IPS-NIHi7 (cell line): ENCODE data around the gene S1PR4.
"Not testable (repeated sequence)": the region's sequence is repeated elsewhere in the genome, so short reads cannot be mapped to it uniquely, and the experiment has no call there.

Experiments
- DNase-seq: peaks from one replicate; pipeline ENCODE4 v3.0.0; 2012; ENCODE audit warnings: mixed read lengths; ENCODE audit errors: extremely low spot score

The S1PR4 gene

GRCh38 chr19:3220576-3220975 lies 42.0 kb downstream of the S1PR4 start:
- DNase-seq, result no peak

GRCh38 chr19:3221576-3221975 lies 43.0 kb downstream of the S1PR4 start:
- DNase-seq, result not testable (repeated sequence)

GRCh38 chr19:3222709-3223108 lies 44.1 kb downstream of the S1PR4 start:
- DNase-seq, result no peak

GRCh38 chr19:3224346-3225168 lies 46.0 kb downstream of the S1PR4 start, which contains the start of gene CELF5:
TSS of gene CELF5 (plus strand) at chr19:3224661. CDS start at chr19:3224740, 79 bp downstream.
- DNase-seq, result peak; percentile 93

- DNase-seq, result no peak
Observed at GRCh38 chr19:3225169-3225485, 46.6 kb downstream of the S1PR4 start.

- DNase-seq, result no peak
Observed at GRCh38 chr19:3225677-3226093, 47.1 kb downstream of the S1PR4 start.

GRCh38 chr19:3227054-3227626 lies 48.6 kb downstream of the S1PR4 start:
- no peak for DNase-seq

- DNase-seq, result no peak
Observed at GRCh38 chr19:3229346-3229743, 50.8 kb downstream of the S1PR4 start.
